Prostate gland (tissue), 2 donors: Measurements from ENCODE around the gene ESYT2.

Experiments used
- POLR2AphosphoS5 ChIP-seq: sonication (generic); formaldehyde crosslinking; IDR thresholded peaks from one replicate; pipeline ENCODE4 v1.6.1; 2017; ENCODE audit warnings: antibody characterized with exemption
- TF ChIP-seq, protein P1 (sequence below), 4 experiments: fragments of 200-600 bp in 2 of 4; fragments of 450-650 bp in 2 of 4; sonication (generic) in 2 of 4; IDR thresholded peaks; 1 replicate in 3 of 4; 2 replicates in 1 of 4; pipeline ENCODE4 v1.5.1; 2016 to 2019; ENCODE audit warnings: antibody characterized with exemption in 4 of 4, mild to moderate bottlenecking in 2 of 4, moderate library complexity in 2 of 4

DNA sequence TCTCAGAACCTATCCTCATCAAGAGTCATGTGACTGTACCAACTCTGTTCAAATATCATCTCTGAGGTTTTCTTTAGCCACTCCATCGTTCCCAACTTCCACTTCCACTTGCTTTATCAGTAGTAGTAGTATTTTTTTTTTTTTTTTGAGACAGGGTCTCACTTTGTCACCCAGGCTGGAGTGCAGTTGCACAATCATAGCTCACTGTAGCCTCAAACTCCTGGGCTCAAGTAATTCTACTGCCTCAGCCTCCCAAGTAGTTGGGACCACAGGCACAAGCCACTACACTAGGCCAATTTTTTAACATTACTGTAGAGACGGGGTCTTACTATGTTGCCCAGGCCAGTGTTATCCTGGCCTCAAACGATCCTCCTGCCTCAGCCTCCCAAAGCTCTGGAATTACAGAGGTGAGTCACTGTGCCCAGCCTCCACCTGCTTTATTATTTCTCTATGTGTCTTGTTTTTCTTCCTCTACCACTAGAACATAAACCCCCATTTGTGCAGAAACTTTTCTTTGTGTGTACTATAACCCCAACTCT, 130.6 kb downstream of the ESYT2 start:
- TF ChIP-seq, protein P1, sequence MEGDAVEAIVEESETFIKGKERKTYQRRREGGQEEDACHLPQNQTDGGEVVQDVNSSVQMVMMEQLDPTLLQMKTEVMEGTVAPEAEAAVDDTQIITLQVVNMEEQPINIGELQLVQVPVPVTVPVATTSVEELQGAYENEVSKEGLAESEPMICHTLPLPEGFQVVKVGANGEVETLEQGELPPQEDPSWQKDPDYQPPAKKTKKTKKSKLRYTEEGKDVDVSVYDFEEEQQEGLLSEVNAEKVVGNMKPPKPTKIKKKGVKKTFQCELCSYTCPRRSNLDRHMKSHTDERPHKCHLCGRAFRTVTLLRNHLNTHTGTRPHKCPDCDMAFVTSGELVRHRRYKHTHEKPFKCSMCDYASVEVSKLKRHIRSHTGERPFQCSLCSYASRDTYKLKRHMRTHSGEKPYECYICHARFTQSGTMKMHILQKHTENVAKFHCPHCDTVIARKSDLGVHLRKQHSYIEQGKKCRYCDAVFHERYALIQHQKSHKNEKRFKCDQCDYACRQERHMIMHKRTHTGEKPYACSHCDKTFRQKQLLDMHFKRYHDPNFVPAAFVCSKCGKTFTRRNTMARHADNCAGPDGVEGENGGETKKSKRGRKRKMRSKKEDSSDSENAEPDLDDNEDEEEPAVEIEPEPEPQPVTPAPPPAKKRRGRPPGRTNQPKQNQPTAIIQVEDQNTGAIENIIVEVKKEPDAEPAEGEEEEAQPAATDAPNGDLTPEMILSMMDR (IDR thresholded peaks at IDR 0.05): no peak
- TF ChIP-seq POLR2AphosphoS5: no peak
